ENCODE data around the gene SLC16A11. TPM values are rescaled to one million over a fixed set of nuclear protein-coding genes. Genes with fewer than 3 reads are reported as not detected.

Gene SLC16A11
- total RNA-seq, 1 donor from 2014 or later: not detected

- H3K9ac ChIP-seq (ENCODE audit: low read length): no peak overlapping the region
- Mint-ChIP-seq H3K36me3 (ENCODE audit: low read depth, unreplicated experiment) (peaks cover 5% of the 10 kb centered on the region), H3K4me1 (ENCODE audit: low read depth, unreplicated experiment) (peaks cover 7% of the 10 kb centered on the region), H3K27ac (ENCODE audit: unreplicated experiment) (no peak overlapping the region), H3K4me3 (ENCODE audit: unreplicated experiment) (peak overlapping the region; percentile 34), H3K27me3 (ENCODE audit: low read depth, unreplicated experiment) (peaks cover 27% of the 10 kb centered on the region), H3K9me3 (ENCODE audit: unreplicated experiment) (peaks cover 2% of the 10 kb centered on the region)
- no peaks in the 10 kb centered on the region for H3K36me3 ChIP-seq (ENCODE audit: insufficient read depth, low read length)
- H2AFZ ChIP-seq (ENCODE audit: low read depth, low read length): no peak overlapping the region
- no peaks in the 10 kb centered on the region for H4K20me1 ChIP-seq (ENCODE audit: insufficient read depth, low read length)
- H3K79me2 ChIP-seq (ENCODE audit: insufficient read depth, low read length): no peaks in the 10 kb centered on the region
- peaks cover 10% of the 10 kb centered on the region for H3K27me3 ChIP-seq (ENCODE audit: insufficient read depth, low read length)
- TF ChIP-seq EZH2 (IDR thresholded peaks at IDR 0.05; ENCODE audit: insufficient read depth, low read length) (no peak), CTCF (IDR thresholded peaks at IDR 0.05; ENCODE audit: insufficient read depth, low read depth, low read length) (no peak)
- no peak overlapping the region for H3K27ac ChIP-seq (ENCODE audit: low read depth, low read length)
- H3K4me2 ChIP-seq (ENCODE audit: low read length): peak overlapping the region; percentile 79
- H3K4me1 ChIP-seq (ENCODE audit: insufficient read depth, low read length): peaks cover 6% of the 10 kb centered on the region
- FAIRE-seq (no peak), DNase-seq (ENCODE audit: low read depth) (no peak)
- H3K4me3 ChIP-seq (ENCODE audit: insufficient read depth, low read depth, low read length): no peak overlapping the region
- no peaks in the 10 kb centered on the region for H3K9me3 ChIP-seq (ENCODE audit: insufficient read depth, low read depth, low read length)
Observed at GRCh38 chr17:7020894-7021664, 22.8 kb downstream of the SLC16A11 start.

- no peaks in the 10 kb centered on the region for H3K36me3 ChIP-seq (ENCODE audit: insufficient read depth, low read length)
- no peak overlapping the region for H3K27ac ChIP-seq (ENCODE audit: low read depth, low read length)
- Mint-ChIP-seq H3K36me3 (ENCODE audit: low read depth, unreplicated experiment) (peaks cover 5% of the 10 kb centered on the region), H3K9me3 (ENCODE audit: unreplicated experiment) (no peaks in the 10 kb centered on the region), H3K4me1 (ENCODE audit: low read depth, unreplicated experiment) (peaks cover 14% of the 10 kb centered on the region), H3K4me3 (ENCODE audit: unreplicated experiment) (no peak overlapping the region), H3K27ac (ENCODE audit: unreplicated experiment) (no peak overlapping the region), H3K27me3 (ENCODE audit: low read depth, unreplicated experiment) (peaks cover 27% of the 10 kb centered on the region)
- H3K9ac ChIP-seq (ENCODE audit: low read length): peak overlapping the region; percentile 73
- H3K4me2 ChIP-seq (ENCODE audit: low read length): peak overlapping the region; percentile 86
- no peak for FAIRE-seq
- peak overlapping the region; percentile 49 for H3K4me3 ChIP-seq (ENCODE audit: insufficient read depth, low read depth, low read length)
- no peaks in the 10 kb centered on the region for H3K79me2 ChIP-seq (ENCODE audit: insufficient read depth, low read length)
- TF ChIP-seq EZH2 (IDR thresholded peaks at IDR 0.05; ENCODE audit: insufficient read depth, low read length): no peak
- no peak for TF ChIP-seq CTCF (IDR thresholded peaks at IDR 0.05; ENCODE audit: insufficient read depth, low read depth, low read length)
- peaks cover 10% of the 10 kb centered on the region for H3K27me3 ChIP-seq (ENCODE audit: insufficient read depth, low read length)
- no peaks in the 10 kb centered on the region for H4K20me1 ChIP-seq (ENCODE audit: insufficient read depth, low read length)
- H2AFZ ChIP-seq (ENCODE audit: low read depth, low read length): peak overlapping the region; percentile 97
- no peaks in the 10 kb centered on the region for H3K9me3 ChIP-seq (ENCODE audit: insufficient read depth, low read depth, low read length)
- peak; percentile 29 for DNase-seq (ENCODE audit: low read depth)
- H3K4me1 ChIP-seq (ENCODE audit: insufficient read depth, low read length): peaks cover 14% of the 10 kb centered on the region
Observed at GRCh38 chr17:7019839-7020519, 23.9 kb downstream of the SLC16A11 start.

Data from astrocyte (in vitro differentiated cells and primary cell).